EL (cell line): ENCODE results near the gene ARPC2.

ENCODE experiments used
- DNase-seq: peaks from one replicate; pipeline ENCODE4 v3.0.0-alpha.2; 2016

ARPC2 gene

GRCh38 chr2:218291318-218292047, 74.5 kb downstream of the ARPC2 start:
- peak; percentile 27 for DNase-seq

GRCh38 chr2:218292048-218293014, 75.3 kb downstream of the ARPC2 start, which contains the start of gene TMBIM1:
Gene TMBIM1, minus strand, starts transcription at chr2:218292503. Its CDS starts 10,362 bp downstream, at chr2:218282141.
- peak; percentile 73 for DNase-seq

- DNase-seq = no peak
Measured at GRCh38 chr2:218293715-218294429, 76.9 kb downstream of the ARPC2 start.

GRCh38 chr2:218294430-218295022, 77.5 kb downstream of the ARPC2 start:
- DNase-seq = no peak

- DNase-seq = no peak
Measured at GRCh38 chr2:218295029-218295428, 78.0 kb downstream of the ARPC2 start.

- DNase-seq = no peak
Measured at GRCh38 chr2:218296200-218296599, 79.2 kb downstream of the ARPC2 start.

- no peak for DNase-seq
Measured at GRCh38 chr2:218296847-218297246, 79.9 kb downstream of the ARPC2 start.

GRCh38 chr2:218298314-218298875, 81.4 kb downstream of the ARPC2 start:
- DNase-seq = no peak

- no peak for DNase-seq
Measured at GRCh38 chr2:218300141-218300540, 83.2 kb downstream of the ARPC2 start.

- DNase-seq = peak; percentile 77
Measured at GRCh38 chr2:218301176-218301819, 84.3 kb downstream of the ARPC2 start.
